Measurements from ENCODE around the gene TMEM167A. TPM values are rescaled to one million over a fixed set of nuclear protein-coding genes. Genes with fewer than 3 reads are reported as not detected.
"Not testable (repeated sequence)": the region's sequence is repeated elsewhere in the genome, so short reads cannot be mapped to it uniquely, and the experiment has no call there.

Gene TMEM167A
- polyA plus RNA-seq, 1 experiment, result 149 TPM

DNA sequence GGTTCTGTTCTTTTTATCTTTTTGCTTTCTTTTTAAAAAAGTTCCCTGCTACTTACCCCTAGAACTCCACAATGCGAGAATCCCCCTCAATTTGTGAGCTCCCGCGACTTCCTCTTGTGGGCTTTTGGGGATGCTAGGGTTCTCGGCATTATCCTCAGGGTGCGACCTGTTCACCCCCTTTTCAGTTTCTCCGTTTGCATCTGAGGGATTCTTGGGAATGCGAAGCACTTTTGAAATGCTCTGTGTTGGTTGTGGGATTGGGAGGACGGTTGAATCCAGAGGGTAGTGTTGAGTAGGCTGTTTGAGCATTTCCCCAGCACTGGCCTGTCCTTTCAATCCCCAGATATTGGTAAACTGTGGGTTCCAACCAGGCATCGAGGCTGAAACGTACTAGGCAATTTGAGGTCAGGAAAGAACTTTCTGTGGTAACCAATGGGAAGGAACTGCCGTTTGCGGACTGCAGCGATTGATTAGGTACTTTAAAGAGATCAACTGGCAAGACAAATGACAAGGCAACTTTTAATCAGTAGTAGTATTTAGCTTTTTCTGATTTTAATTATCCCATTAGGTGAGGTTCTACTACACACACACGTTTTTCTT lies 568 bp upstream of the TMEM167A start:
- no peaks in the 10 kb centered on the region for H3K27me3 ChIP-seq (ENCODE audit: control insufficient read depth, insufficient read depth, low read length)
- DNase-seq (ENCODE audit: low read depth, low spot score), result no peak
- TF ChIP-seq, protein P1, sequence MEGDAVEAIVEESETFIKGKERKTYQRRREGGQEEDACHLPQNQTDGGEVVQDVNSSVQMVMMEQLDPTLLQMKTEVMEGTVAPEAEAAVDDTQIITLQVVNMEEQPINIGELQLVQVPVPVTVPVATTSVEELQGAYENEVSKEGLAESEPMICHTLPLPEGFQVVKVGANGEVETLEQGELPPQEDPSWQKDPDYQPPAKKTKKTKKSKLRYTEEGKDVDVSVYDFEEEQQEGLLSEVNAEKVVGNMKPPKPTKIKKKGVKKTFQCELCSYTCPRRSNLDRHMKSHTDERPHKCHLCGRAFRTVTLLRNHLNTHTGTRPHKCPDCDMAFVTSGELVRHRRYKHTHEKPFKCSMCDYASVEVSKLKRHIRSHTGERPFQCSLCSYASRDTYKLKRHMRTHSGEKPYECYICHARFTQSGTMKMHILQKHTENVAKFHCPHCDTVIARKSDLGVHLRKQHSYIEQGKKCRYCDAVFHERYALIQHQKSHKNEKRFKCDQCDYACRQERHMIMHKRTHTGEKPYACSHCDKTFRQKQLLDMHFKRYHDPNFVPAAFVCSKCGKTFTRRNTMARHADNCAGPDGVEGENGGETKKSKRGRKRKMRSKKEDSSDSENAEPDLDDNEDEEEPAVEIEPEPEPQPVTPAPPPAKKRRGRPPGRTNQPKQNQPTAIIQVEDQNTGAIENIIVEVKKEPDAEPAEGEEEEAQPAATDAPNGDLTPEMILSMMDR (IDR thresholded peaks at IDR 0.05; ENCODE audit: low read depth, low read length), result no peak
- ChIA-PET CTCF (interaction anchor here (0.6 to 0.8 kb wide), 2 partner anchors 395 to 1437 kb away, joined by 3 to 4 read pairs; no protein-coding TSS in a partner anchor), POLR2A (interaction anchor here (0.6 to 1.4 kb wide), 5 partner anchors 18 to 396 kb away, joined by 3 to 6 read pairs (median 4); no protein-coding TSS in a partner anchor)
- peak overlapping the region; percentile 74 for H3K27ac ChIP-seq (ENCODE audit: low read depth, low read length)
- peak overlapping the region; percentile 87 for H3K4me3 ChIP-seq (ENCODE audit: low read depth, low read length)
- no peaks in the 10 kb centered on the region for H3K9me3 ChIP-seq (ENCODE audit: control insufficient read depth, insufficient read depth, low read length)

DNA sequence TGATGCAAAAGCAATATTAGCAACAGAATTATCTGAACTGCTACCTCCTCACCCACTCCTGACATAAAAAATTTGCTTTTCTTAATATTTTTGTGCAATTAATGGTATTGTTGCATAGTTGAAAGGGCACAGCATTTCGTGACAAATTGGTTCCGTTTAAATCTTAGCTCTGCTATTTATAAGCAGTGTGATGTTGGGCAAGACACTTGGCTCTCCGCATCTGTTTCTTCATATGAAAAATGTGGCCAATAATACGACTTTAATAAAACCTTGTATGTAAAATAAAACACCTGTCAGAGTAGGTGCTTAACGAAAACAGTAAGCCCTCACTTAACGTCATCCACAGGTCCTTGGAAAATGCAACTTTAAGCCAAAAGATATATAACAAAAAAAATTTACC lies 4.2 kb downstream of the TMEM167A start:
- no peak for DNase-seq (ENCODE audit: low read depth, low spot score)
- CTCF ChIA-PET, result interaction anchor here (1.0 kb wide), 1 partner anchor 357 kb away, joined by 3 read pairs; no protein-coding TSS in a partner anchor
- no peak overlapping the region for H3K27ac ChIP-seq (ENCODE audit: low read depth, low read length)
- H3K4me3 ChIP-seq (ENCODE audit: low read depth, low read length), result no peak overlapping the region
- TF ChIP-seq, protein P1 (IDR thresholded peaks at IDR 0.05; ENCODE audit: low read depth, low read length), result no peak
- POLR2A ChIA-PET, result no interaction called here
- H3K27me3 ChIP-seq (ENCODE audit: control insufficient read depth, insufficient read depth, low read length), result no peaks in the 10 kb centered on the region
- no peaks in the 10 kb centered on the region for H3K9me3 ChIP-seq (ENCODE audit: control insufficient read depth, insufficient read depth, low read length)

DNA sequence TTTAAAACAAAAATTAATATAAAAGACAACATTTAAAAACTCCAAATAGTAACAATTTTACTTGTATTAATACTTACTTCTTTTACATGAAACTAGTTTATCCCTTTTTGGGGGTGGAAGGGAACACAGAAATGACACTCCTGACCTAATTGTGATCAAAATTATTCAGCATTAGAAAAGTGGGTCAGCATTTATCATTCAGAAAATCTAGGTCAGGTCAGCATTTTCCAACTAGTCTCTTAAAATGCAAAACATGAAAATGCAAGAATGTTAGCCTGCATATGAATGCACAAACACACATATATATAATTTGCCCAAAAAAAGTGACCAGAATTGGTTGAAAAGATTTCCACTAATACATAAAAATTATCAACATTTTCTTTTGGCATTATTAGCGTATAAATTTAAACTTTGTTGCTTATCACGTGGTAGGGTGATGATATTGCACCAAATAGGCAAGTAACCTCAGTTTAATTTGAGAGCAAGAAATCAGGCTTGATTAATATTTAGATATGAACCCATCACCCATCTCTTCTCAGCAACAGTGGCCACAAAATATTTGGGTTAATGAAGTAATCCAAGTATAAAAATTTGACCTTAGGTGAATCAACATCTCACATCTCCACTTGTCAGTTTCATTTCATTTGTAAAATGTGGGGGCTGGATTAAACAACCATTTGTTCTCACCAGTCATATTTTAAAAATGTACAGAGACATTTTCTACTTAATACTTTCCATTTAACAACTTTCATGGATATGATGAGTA lies 5.7 kb downstream of the TMEM167A start:
- Histone ChIP-seq H3K4me3 (ENCODE audit: low read depth, low read length) (no peak overlapping the region), H3K27me3 (ENCODE audit: control insufficient read depth, insufficient read depth, low read length) (no peaks in the 10 kb centered on the region), H3K9me3 (ENCODE audit: control insufficient read depth, insufficient read depth, low read length) (no peaks in the 10 kb centered on the region), H3K27ac (ENCODE audit: low read depth, low read length) (no peak overlapping the region)
- ChIA-PET POLR2A (no interaction called here), CTCF (interaction anchor here (0.5 kb wide), 1 partner anchor 43 kb away, joined by 3 read pairs; no protein-coding TSS in a partner anchor)
- TF ChIP-seq, protein P1 (IDR thresholded peaks at IDR 0.05; ENCODE audit: low read depth, low read length), result no peak
- no peak for DNase-seq (ENCODE audit: low read depth, low spot score)

DNA sequence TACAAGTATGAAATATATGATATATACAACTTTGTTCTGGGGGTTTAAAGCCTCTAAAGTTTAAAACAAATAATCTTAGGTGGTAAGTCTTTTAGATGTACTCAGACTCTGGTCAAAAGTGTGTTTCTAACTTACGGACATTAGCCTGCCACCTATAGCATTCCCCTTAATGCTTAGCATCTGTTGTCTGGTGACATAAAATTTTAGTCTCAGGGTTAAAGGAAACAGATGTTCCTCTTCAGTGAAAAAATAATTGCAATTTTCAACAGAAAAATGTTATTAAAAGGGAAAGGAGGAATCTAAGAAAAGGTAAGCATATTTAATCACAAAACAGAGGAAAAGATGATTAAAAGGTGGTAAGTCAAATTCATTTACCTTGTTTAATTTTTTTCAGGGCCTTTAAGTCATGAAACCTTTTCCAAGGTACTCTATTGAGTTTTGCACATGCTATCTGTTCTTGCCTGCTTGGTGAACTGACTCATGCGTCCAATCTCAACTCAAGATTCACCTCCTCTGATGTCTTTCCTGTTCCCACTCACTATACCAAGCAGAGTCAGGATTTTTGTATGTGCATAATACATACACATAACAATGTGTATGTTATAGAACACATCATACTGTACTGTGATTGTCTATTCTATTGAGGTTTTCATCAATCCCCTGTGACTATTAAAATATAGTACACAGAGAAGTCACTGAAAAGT lies 7.9 kb downstream of the TMEM167A start:
- H3K27me3 ChIP-seq (ENCODE audit: control insufficient read depth, insufficient read depth, low read length), result no peaks in the 10 kb centered on the region
- no peak overlapping the region for H3K4me3 ChIP-seq (ENCODE audit: low read depth, low read length)
- CTCF ChIA-PET, result no interaction called here

DNA sequence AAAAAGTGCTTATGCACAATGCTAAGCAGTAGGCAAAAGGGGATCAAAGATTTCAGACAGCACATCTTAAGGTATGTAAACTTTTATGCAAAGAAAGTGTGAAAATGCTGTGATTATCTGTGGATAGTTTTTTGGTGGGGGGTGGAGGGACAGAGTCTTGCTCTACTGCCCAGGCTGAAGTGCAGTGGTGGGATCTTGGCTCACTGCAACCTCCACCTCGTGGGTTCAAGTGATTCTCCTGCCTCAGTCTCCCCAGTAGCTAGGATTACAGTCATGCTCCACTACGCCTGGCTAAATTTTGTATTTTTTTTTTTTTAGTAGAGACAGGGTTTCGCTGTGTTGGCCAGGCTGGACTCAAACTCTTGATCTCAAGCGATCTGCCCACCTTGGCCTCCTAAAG lies 9.8 kb downstream of the TMEM167A start:
- H3K4me3 ChIP-seq (ENCODE audit: low read depth, low read length); POLR2A ChIA-PET; CTCF ChIA-PET; DNase-seq (ENCODE audit: low read depth, low spot score); H3K27me3 ChIP-seq (ENCODE audit: control insufficient read depth, insufficient read depth, low read length); H3K9me3 ChIP-seq (ENCODE audit: control insufficient read depth, insufficient read depth, low read length); H3K27ac ChIP-seq (ENCODE audit: low read depth, low read length): not testable (repeated sequence)

More for the DNA sequence above, 7.9 kb downstream of the TMEM167A start:
- TF ChIP-seq, protein P1 (IDR thresholded peaks at IDR 0.05; ENCODE audit: low read depth, low read length), result no peak
- DNase-seq (ENCODE audit: low read depth, low spot score), result no peak
- H3K9me3 ChIP-seq (ENCODE audit: control insufficient read depth, insufficient read depth, low read length), result no peaks in the 10 kb centered on the region
- POLR2A ChIA-PET, result no interaction called here
- H3K27ac ChIP-seq (ENCODE audit: low read depth, low read length), result no peak overlapping the region

All from AG04450 (cell line).